GM21619 (cell line): ENCODE measurements around the gene CALD1.

Experiments
- ATAC-seq: cut with Tn5 transposase; IDR thresholded peaks from one replicate; pipeline ENCODE4 v1.9.1; 2021; ENCODE audit not compliant: unreplicated experiment

CALD1 gene

GRCh38 chr7:134763960-134764359 lies 15.5 kb upstream of the CALD1 start:
- ATAC-seq: no peak

- ATAC-seq: no peak
These were observed 15.1 kb upstream of the CALD1 start for GRCh38 chr7:134764365-134764764.

- ATAC-seq: peak; percentile 89
These were observed 12.5 kb upstream of the CALD1 start for GRCh38 chr7:134766779-134767519.

GRCh38 chr7:134767520-134768168 lies 11.8 kb upstream of the CALD1 start:
- ATAC-seq: no peak

- no peak for ATAC-seq
These were observed 11.2 kb upstream of the CALD1 start for GRCh38 chr7:134768243-134768642.

GRCh38 chr7:134770676-134771075 lies 8.8 kb upstream of the CALD1 start:
- no peak for ATAC-seq

GRCh38 chr7:134771111-134771510 lies 8.3 kb upstream of the CALD1 start:
- ATAC-seq: no peak

GRCh38 chr7:134771889-134772288 lies 7.5 kb upstream of the CALD1 start:
- no peak for ATAC-seq

GRCh38 chr7:134772401-134772800 lies 7.0 kb upstream of the CALD1 start:
- ATAC-seq: no peak

GRCh38 chr7:134773164-134773563 lies 6.3 kb upstream of the CALD1 start:
- ATAC-seq: no peak

- no peak for ATAC-seq
These were observed 5.3 kb upstream of the CALD1 start for GRCh38 chr7:134774119-134774518.

GRCh38 chr7:134777470-134777869 lies 2.0 kb upstream of the CALD1 start:
- ATAC-seq: no peak

- no peak for ATAC-seq
These were observed 1.4 kb upstream of the CALD1 start for GRCh38 chr7:134777908-134778580.

GRCh38 chr7:134779741-134780065 lies 269 bp downstream of the CALD1 start:
- ATAC-seq: no peak

- ATAC-seq: no peak
These were observed 863 bp downstream of the CALD1 start for GRCh38 chr7:134780166-134780828.

GRCh38 chr7:134781171-134781570 lies 1.7 kb downstream of the CALD1 start:
- no peak for ATAC-seq

- ATAC-seq: peak; percentile 83
These were observed 2.7 kb downstream of the CALD1 start for GRCh38 chr7:134782121-134782623.

GRCh38 chr7:134783294-134784069 lies 4.0 kb downstream of the CALD1 start:
- no peak for ATAC-seq

- no peak for ATAC-seq
These were observed 5.0 kb downstream of the CALD1 start for GRCh38 chr7:134784251-134785049.

- ATAC-seq: no peak
These were observed 6.4 kb downstream of the CALD1 start for GRCh38 chr7:134785842-134786241.
